GM13976 (cell line): ENCODE results near the gene RPS6KA3.
A peak's percentile ranks its signal among the peaks of the same experiment; 100 is the strongest.

Source experiments
- DNase-seq: peaks from one replicate; pipeline ENCODE4 v3.0.0; 2012; ENCODE audit warnings: low spot score
- CTCF ChIP-seq: IDR thresholded peaks from 2 replicates; pipeline ENCODE4 v1.5.1; 2012; ENCODE audit warnings: borderline replicate concordance, mild to moderate bottlenecking; ENCODE audit not compliant: insufficient read depth; ENCODE audit errors: extremely low read depth, missing control alignments, control extremely low read depth
- in situ Hi-C: fragments of 300-500 bp; cut with MboI; formaldehyde crosslinking; loops from one replicate; pipeline ENCODE4 v1.12.0; 2022; ENCODE audit warnings: low sequenced_read_pairs, mixed read lengths, inconsistent platforms; ENCODE audit not compliant: unreplicated experiment

Gene RPS6KA3

GRCh38 chrX:20266810-20267606 is at the start of gene RPS6KA3:
Gene RPS6KA3 (minus strand): TSS chrX:20266909. CDS start chrX:20266632, 277 bp downstream.
- TF ChIP-seq CTCF, result no peak
- in situ Hi-C loops, result no loop called here

GRCh38 chrX:20315140-20315539 is 48.4 kb upstream of the RPS6KA3 start:
- in situ Hi-C loops, result no loop called here
- no peak for TF ChIP-seq CTCF
- no peak for DNase-seq

More at GRCh38 chrX:20266810-20267606, at the start of gene RPS6KA3:
- peak; percentile 89 for DNase-seq

GRCh38 chrX:20313899-20314298 is 47.2 kb upstream of the RPS6KA3 start:
- in situ Hi-C loops, result no loop called here
- no peak for TF ChIP-seq CTCF
- no peak for DNase-seq

- no peak for DNase-seq
- TF ChIP-seq CTCF, result no peak
- in situ Hi-C loops, result no loop called here
Observed at GRCh38 chrX:20312018-20312417, 45.3 kb upstream of the RPS6KA3 start.

- TF ChIP-seq CTCF, result no peak
- no peak for DNase-seq
- in situ Hi-C loops, result no loop called here
Observed at GRCh38 chrX:20311505-20311904, 44.8 kb upstream of the RPS6KA3 start.

- no peak for DNase-seq
- in situ Hi-C loops, result no loop called here
- no peak for TF ChIP-seq CTCF
Observed at GRCh38 chrX:20309806-20310205, 43.1 kb upstream of the RPS6KA3 start.
